OCI-LY1 (cell line): ENCODE results near the gene DUOXA1.

ENCODE experiments used
- H2AFZ ChIP-seq: fragments of 200-600 bp; sonication (generic), shearing (Covaris generic); 2 replicates; pipeline ENCODE4 v1.6.0; 2014; ENCODE audit warnings: antibody characterized with exemption, mild to moderate bottlenecking, low read length
- H3F3A ChIP-seq: fragments of 200-600 bp; sonication (generic), shearing (Covaris generic); 2 replicates; pipeline ENCODE4 v1.6.0; 2014; ENCODE audit warnings: mild to moderate bottlenecking, antibody characterized with exemption, low read length, moderate library complexity; ENCODE audit not compliant: insufficient read depth
- H3K27ac ChIP-seq: fragments of 200-600 bp; sonication (generic); 2 replicates; pipeline ENCODE4 v1.5.1; 2014; ENCODE audit warnings: low read length, mixed run types, mild to moderate bottlenecking, low read depth; ENCODE audit not compliant: poor library complexity, severe bottlenecking
- H3K27me3 ChIP-seq: fragments of 200-600 bp; sonication (generic); 2 replicates; pipeline ENCODE4 v1.6.0; 2014; ENCODE audit warnings: antibody characterized with exemption, mild to moderate bottlenecking, low read length, moderate library complexity; ENCODE audit not compliant: insufficient read depth
- H3K36me3 ChIP-seq: fragments of 200-600 bp; sonication (generic); 2 replicates; pipeline ENCODE4 v1.6.1; 2014; ENCODE audit warnings: mild to moderate bottlenecking, antibody characterized with exemption, low read length, moderate library complexity, mixed read lengths; ENCODE audit not compliant: insufficient read depth
- H3K4me1 ChIP-seq: fragments of 200-600 bp; sonication (generic); 2 replicates; pipeline ENCODE4 v1.5.1; 2014; ENCODE audit warnings: mild to moderate bottlenecking, low read length, moderate library complexity; ENCODE audit not compliant: insufficient read depth, severe bottlenecking
- H3K4me2 ChIP-seq: fragments of 200-600 bp; sonication (generic), shearing (Covaris generic); 2 replicates; pipeline ENCODE4 v1.6.1; 2014; ENCODE audit warnings: low read length
- H3K4me3 ChIP-seq: fragments of 200-600 bp; sonication (generic); 2 replicates; pipeline ENCODE4 v1.5.1; 2014; ENCODE audit warnings: low read length, low read depth, mild to moderate bottlenecking, mixed read lengths; ENCODE audit not compliant: poor library complexity, severe bottlenecking
- H3K79me2 ChIP-seq: fragments of 200-600 bp; shearing (Covaris generic); 2 replicates; pipeline ENCODE4 v1.6.1; 2016; ENCODE audit warnings: mixed run types, low read length, mixed read lengths; ENCODE audit not compliant: insufficient read depth
- H3K9ac ChIP-seq: fragments of 200-600 bp; sonication (generic), shearing (Covaris generic); 2 replicates; pipeline ENCODE4 v1.6.1; 2014; ENCODE audit warnings: mild to moderate bottlenecking, low read length, mixed read lengths
- H3K9me2 ChIP-seq: fragments of 200-600 bp; sonication (generic), shearing (Covaris generic); 2 replicates; pipeline ENCODE4 v1.6.1; 2014; ENCODE audit warnings: low read depth, mild to moderate bottlenecking, low read length, mixed read lengths
- H3K9me3 ChIP-seq: fragments of 200-600 bp; shearing (Covaris generic); 2 replicates; pipeline ENCODE4 v1.6.1; 2014; ENCODE audit warnings: low read length, mixed read lengths
- H4K20me1 ChIP-seq: fragments of 200-600 bp; sonication (generic), shearing (Covaris generic); 2 replicates; pipeline ENCODE4 v1.6.0; 2016; ENCODE audit warnings: mild to moderate bottlenecking, low read length; ENCODE audit not compliant: insufficient read depth
- CTCF ChIP-seq: fragments of 200-600 bp; sonication (generic), shearing (Covaris generic); IDR thresholded peaks from 2 replicates; pipeline ENCODE4 v1.5.1; 2017; ENCODE audit warnings: mild to moderate bottlenecking, antibody characterized with exemption, low read length, moderate library complexity, mixed read lengths
- EZH2 ChIP-seq: fragments of 200-600 bp; sonication (generic), shearing (Covaris generic); IDR thresholded peaks from 2 replicates; pipeline ENCODE4 v1.8.0; 2017; ENCODE audit warnings: borderline replicate concordance, mixed run types, mild to moderate bottlenecking, antibody characterized with exemption, low read length, moderate library complexity, mixed read lengths

Gene DUOXA1

DNA sequence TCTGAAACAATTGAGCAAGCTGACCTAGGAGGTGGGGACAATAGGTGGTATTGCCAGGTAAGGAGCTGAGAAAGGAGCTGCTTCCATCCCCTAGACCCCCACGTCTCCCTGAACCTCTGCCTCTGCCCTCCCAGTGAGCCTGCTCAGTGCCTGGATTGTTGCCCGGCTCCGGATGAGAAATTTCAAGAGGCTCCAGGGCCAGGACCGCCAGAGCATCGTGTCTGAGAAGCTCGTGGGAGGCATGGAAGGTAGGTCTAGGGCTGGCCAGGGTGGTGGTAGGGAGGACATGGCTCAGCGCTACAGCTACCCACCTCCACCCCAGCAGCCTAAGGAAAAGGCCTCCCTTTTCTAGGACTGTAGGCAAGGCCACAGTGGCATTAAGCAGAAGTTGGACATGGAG is 13.4 kb upstream of the DUOXA1 start:
- Histone ChIP-seq H4K20me1 (no peaks in the 10 kb centered on the region), H3K4me1 (no peaks in the 10 kb centered on the region), H3K4me2 (no peak overlapping the region), H3K36me3 (no peaks in the 10 kb centered on the region), H3K27me3 (no peaks in the 10 kb centered on the region), H3K27ac (no peak overlapping the region), H2AFZ (no peak overlapping the region), H3K9ac (no peak overlapping the region), H3K9me3 (no peaks in the 10 kb centered on the region), H3K9me2 (no peaks in the 10 kb centered on the region), H3F3A (no peaks in the 10 kb centered on the region), H3K79me2 (no peaks in the 10 kb centered on the region), H3K4me3 (no peak overlapping the region)
- TF ChIP-seq EZH2 = no peak
- no peak for TF ChIP-seq CTCF

GRCh38 chr15:45141386-45141785 is 11.7 kb upstream of the DUOXA1 start:
- Histone ChIP-seq H3K4me1 (no peaks in the 10 kb centered on the region), H2AFZ (no peak overlapping the region), H3K9ac (no peak overlapping the region), H3K4me3 (no peak overlapping the region), H3K27ac (no peak overlapping the region), H3K79me2 (no peaks in the 10 kb centered on the region), H3K4me2 (no peak overlapping the region), H3K27me3 (no peaks in the 10 kb centered on the region), H3K9me2 (no peaks in the 10 kb centered on the region), H3F3A (no peaks in the 10 kb centered on the region), H3K36me3 (no peaks in the 10 kb centered on the region), H4K20me1 (no peaks in the 10 kb centered on the region), H3K9me3 (no peaks in the 10 kb centered on the region)
- TF ChIP-seq EZH2 = no peak
- TF ChIP-seq CTCF = no peak

- Histone ChIP-seq H3K9me2 (no peaks in the 10 kb centered on the region), H3K36me3 (no peaks in the 10 kb centered on the region), H3K79me2 (no peaks in the 10 kb centered on the region), H3K4me1 (no peaks in the 10 kb centered on the region), H3K9me3 (no peaks in the 10 kb centered on the region), H3K27me3 (no peaks in the 10 kb centered on the region), H3K9ac (no peak overlapping the region), H3K4me3 (no peak overlapping the region), H4K20me1 (no peaks in the 10 kb centered on the region), H3K27ac (no peak overlapping the region), H3F3A (no peaks in the 10 kb centered on the region), H3K4me2 (no peak overlapping the region), H2AFZ (no peak overlapping the region)
- TF ChIP-seq CTCF (no peak), EZH2 (no peak)
These were observed 11.0 kb upstream of the DUOXA1 start for GRCh38 chr15:45140557-45141250.
